Breast epithelium (tissue), 4 donors: Measurements from ENCODE around the gene IL1RAP. TPM values are rescaled to one million over a fixed set of nuclear protein-coding genes. Genes with fewer than 3 reads are reported as not detected.

Source experiments
- DNase-seq, 2 donors: peaks; one replicate each; pipeline ENCODE4 v3.0.0-alpha.2; 2019; ENCODE audit warnings: low spot score in 2 of 2
- H3K27ac ChIP-seq, 2 donors: fragments of 200-600 bp; sonication (generic) in 1 of 2; one replicate each; pipeline ENCODE4 v1.5.1; 2016 to 2019; ENCODE audit warnings: mild to moderate bottlenecking in 1 of 2
- H3K27me3 ChIP-seq, 2 donors: fragments of 200-600 bp; sonication (generic) in 1 of 2; one replicate each; pipeline versions ENCODE4 v1.5.1 to v1.6.0; 2017 to 2019; ENCODE audit warnings: control low read depth in 1 of 2, mild to moderate bottlenecking in 1 of 2
- H3K36me3 ChIP-seq: fragments of 200-600 bp; one replicate; pipeline ENCODE4 v1.5.1; 2019
- H3K4me1 ChIP-seq, 2 donors: fragments of 200-600 bp; sonication (generic); one replicate each; pipeline ENCODE4 v1.5.1; 2016 to 2019; ENCODE audit warnings: control low read depth in 1 of 2
- H3K4me3 ChIP-seq, 3 donors: fragments of 200-600 bp; sonication (generic); 1 replicate in 2 of 3; 2 replicates in 1 of 3; pipeline ENCODE4 v1.5.1; 2016 to 2019; ENCODE audit warnings: mild to moderate bottlenecking in 3 of 3, moderate library complexity in 2 of 3
- H3K9me3 ChIP-seq, 2 donors: fragments of 200-600 bp; sonication (generic) in 1 of 2; one replicate each; pipeline ENCODE4 v1.5.1; 2016 to 2019; ENCODE audit warnings: control low read depth in 1 of 2
- POLR2A ChIP-seq: fragments of 450-650 bp; IDR thresholded peaks from one replicate; pipeline ENCODE4 v1.6.1; 2016; ENCODE audit warnings: antibody characterized with exemption, mild to moderate bottlenecking, moderate library complexity
- POLR2AphosphoS5 ChIP-seq, 3 donors: sonication (generic); formaldehyde crosslinking; IDR thresholded peaks; one replicate each; pipeline ENCODE4 v1.6.1; 2017; ENCODE audit warnings: antibody characterized with exemption in 3 of 3
- intact Hi-C: fragments of 100-400 bp; cut with DNase I; formaldehyde crosslinking; loops from one replicate; pipeline ENCODE4 v1.15.1; 2023; ENCODE audit warnings: low total_unique reads
- total RNA-seq, 3 donors: library from RNA; depleted of rRNA; stranded (reverse); fragments of >200 nt; gene quantifications; one replicate each; pipeline ENCODE4 v1.1.0, GENCODE V29; 2016
- TF ChIP-seq, protein P1 (sequence below), 3 donors: fragments of 450-650 bp; IDR thresholded peaks; one replicate each; pipeline ENCODE4 v1.5.1; 2016 to 2017; ENCODE audit warnings: antibody characterized with exemption in 3 of 3, mild to moderate bottlenecking in 3 of 3, moderate library complexity in 3 of 3

Gene IL1RAP
- total RNA-seq, 3 donors from 2014 or later: 11.8 to 15.4 (median 13.1) TPM

DNA sequence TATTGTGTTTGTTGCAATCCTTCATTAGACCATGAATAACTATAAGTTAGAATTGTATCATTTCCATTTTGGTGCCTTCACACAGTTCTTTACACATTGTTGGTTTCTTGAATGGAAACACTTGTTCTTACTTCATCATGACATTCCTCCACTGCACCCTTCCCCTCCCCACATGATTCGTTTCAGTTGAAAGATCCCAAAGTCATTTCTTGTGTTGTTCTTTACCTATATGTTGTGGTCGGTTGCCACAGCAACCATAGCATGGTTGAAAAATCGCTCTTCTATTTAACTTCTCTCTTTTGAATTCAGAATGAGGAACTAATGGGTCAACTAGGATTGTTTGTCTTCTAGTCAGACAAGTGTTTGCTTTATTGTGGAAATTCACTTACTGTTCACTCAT, 103.3 kb downstream of the IL1RAP start:
- no peaks in the 10 kb centered on the region for H3K4me1 ChIP-seq
- H3K9me3 ChIP-seq: no peaks in the 10 kb centered on the region
- TF ChIP-seq, protein P1, sequence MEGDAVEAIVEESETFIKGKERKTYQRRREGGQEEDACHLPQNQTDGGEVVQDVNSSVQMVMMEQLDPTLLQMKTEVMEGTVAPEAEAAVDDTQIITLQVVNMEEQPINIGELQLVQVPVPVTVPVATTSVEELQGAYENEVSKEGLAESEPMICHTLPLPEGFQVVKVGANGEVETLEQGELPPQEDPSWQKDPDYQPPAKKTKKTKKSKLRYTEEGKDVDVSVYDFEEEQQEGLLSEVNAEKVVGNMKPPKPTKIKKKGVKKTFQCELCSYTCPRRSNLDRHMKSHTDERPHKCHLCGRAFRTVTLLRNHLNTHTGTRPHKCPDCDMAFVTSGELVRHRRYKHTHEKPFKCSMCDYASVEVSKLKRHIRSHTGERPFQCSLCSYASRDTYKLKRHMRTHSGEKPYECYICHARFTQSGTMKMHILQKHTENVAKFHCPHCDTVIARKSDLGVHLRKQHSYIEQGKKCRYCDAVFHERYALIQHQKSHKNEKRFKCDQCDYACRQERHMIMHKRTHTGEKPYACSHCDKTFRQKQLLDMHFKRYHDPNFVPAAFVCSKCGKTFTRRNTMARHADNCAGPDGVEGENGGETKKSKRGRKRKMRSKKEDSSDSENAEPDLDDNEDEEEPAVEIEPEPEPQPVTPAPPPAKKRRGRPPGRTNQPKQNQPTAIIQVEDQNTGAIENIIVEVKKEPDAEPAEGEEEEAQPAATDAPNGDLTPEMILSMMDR (IDR thresholded peaks at IDR 0.05): no peak
- no peak for TF ChIP-seq POLR2AphosphoS5 (IDR thresholded peaks at IDR 0.05)
- TF ChIP-seq POLR2A: no peak
- intact Hi-C loops: no loop called here
- H3K27ac ChIP-seq: no peak overlapping the region
- H3K36me3 ChIP-seq: no peaks in the 10 kb centered on the region
- no peaks in the 10 kb centered on the region for H3K27me3 ChIP-seq
- DNase-seq: no peak
- no peak overlapping the region for H3K4me3 ChIP-seq

DNA sequence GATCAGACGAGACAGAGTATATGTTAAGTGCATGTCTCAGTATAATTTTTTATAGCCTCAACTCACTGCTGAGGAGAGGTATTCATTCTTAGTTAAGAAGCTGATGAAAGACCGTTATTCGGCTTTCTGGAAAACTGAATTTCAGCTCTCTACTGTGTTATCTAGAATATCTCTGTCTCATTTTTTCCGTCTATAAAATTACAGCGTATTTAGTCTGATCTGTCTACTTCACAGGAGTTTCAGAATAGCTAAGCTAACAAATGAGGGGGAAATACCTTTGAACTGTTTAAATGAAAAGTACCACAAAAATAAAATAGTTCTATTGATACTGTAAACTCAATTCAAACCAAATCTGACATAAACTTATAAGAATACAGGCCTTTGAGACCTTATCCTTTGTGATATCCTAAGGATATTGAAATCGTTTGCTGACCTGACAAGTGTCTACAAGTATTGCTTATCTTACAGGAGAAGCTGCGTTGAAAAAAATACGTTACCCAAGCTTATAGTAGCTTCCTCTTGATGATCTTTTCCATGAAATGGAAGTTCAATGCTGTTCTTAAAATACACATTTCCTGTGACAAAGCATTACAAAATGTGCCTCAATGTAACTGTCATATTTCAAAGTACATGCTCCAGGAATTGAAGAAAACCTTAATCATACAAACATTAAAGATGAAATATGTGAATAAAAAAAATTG, 104.6 kb downstream of the IL1RAP start:
- H3K27me3 ChIP-seq: no peaks in the 10 kb centered on the region
- H3K27ac ChIP-seq: no peak overlapping the region
- intact Hi-C loops: no loop called here
- no peaks in the 10 kb centered on the region for H3K36me3 ChIP-seq
- DNase-seq: no peak
- TF ChIP-seq POLR2AphosphoS5 (IDR thresholded peaks at IDR 0.05): no peak
- TF ChIP-seq, protein P1 (IDR thresholded peaks at IDR 0.05): no peak
- TF ChIP-seq POLR2A: no peak
- no peak overlapping the region for H3K4me3 ChIP-seq
- H3K9me3 ChIP-seq: no peaks in the 10 kb centered on the region
- H3K4me1 ChIP-seq: no peaks in the 10 kb centered on the region

DNA sequence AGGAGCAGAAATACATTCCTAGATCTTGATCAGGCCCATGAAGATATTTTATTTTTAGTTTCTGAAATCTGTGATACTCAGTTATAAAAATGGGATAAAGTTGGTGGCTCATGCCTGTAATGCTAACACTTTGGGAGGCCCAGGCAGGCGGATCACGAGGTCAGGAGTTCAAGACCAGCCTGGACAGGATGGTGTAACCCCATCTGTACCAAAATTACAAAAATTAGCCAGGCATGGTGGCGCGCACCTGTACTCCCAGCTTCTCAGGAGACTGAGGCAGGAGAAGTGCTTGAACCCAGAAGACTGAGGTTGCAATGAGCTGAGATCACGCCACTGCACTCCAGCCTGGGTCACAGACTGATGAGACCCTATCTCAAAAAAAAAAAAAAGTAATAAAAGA, 105.5 kb downstream of the IL1RAP start:
- Histone ChIP-seq H3K4me1 (no peaks in the 10 kb centered on the region), H3K27me3 (no peaks in the 10 kb centered on the region), H3K36me3 (no peaks in the 10 kb centered on the region), H3K4me3 (no peak overlapping the region), H3K9me3 (no peaks in the 10 kb centered on the region), H3K27ac (no peak overlapping the region)
- TF ChIP-seq, protein P1 (IDR thresholded peaks at IDR 0.05): no peak
- intact Hi-C loops: no loop called here
- no peak for DNase-seq

DNA sequence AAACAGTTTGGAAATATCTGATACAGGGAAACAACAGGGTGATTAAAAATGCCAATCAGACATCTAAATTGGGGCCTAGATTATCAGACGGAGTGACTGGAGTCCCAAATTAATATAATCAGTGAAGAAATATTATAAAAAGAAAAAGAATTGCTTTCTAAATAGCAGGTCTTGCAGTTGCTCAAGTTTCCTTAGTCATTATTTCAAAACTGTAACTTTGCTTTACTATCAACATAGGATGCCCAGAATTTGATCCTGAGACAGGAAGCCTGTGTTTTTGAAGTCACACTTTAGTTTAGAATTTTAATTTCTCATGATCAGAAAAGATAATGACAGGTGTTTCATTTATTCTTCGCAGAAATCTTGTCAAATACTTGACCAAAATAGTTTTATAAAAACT, 105.9 kb downstream of the IL1RAP start:
- intact Hi-C loops: no loop called here
- Histone ChIP-seq H3K27ac (no peak overlapping the region), H3K27me3 (no peaks in the 10 kb centered on the region), H3K4me1 (no peaks in the 10 kb centered on the region), H3K9me3 (no peaks in the 10 kb centered on the region), H3K4me3 (no peak overlapping the region), H3K36me3 (no peaks in the 10 kb centered on the region)
- no peak for DNase-seq
- TF ChIP-seq POLR2AphosphoS5 (IDR thresholded peaks at IDR 0.05) (no peak), POLR2A (no peak)

DNA sequence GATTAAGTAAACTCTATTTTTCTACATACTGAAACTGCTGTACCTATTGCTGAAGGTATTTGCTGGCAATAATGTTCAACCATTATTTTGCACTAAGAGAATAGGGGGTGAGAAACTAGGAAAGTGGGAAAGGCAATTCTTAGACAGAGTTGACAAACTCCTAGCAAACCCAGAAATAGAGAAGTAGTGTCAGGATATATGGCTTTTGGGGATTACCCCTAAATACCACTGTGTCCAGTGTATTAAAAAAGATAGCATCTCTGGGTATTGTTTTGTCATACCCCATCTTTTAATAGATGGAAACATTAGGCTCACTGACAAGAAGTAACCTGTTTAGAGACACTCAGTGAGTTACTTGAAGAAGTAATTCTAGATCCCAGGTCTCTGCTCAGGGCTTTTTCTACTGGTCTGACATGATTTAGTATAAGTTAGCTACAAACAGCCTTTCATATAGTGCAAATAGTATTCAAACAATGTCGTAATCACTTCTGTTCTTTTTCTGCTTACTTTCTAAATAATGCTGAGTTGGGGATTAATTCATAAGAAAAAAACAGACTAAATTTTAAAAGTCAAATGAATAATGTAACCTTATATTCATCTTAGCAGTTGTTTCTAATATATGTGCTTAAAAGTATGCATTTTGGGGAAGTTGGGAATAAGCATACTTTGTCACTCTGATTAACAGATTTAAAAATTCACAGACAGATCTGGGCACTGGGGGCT, 107.2 kb downstream of the IL1RAP start:
- TF ChIP-seq POLR2A (no peak), POLR2AphosphoS5 (IDR thresholded peaks at IDR 0.05) (no peak)
- TF ChIP-seq, protein P1 (IDR thresholded peaks at IDR 0.05): no peak
- H3K36me3 ChIP-seq: no peaks in the 10 kb centered on the region
- no peak overlapping the region for H3K4me3 ChIP-seq
- no peak for DNase-seq
- no peaks in the 10 kb centered on the region for H3K27me3 ChIP-seq
- H3K9me3 ChIP-seq: no peaks in the 10 kb centered on the region
- no peak overlapping the region for H3K27ac ChIP-seq
- intact Hi-C loops: no loop called here
- H3K4me1 ChIP-seq: no peaks in the 10 kb centered on the region
